ENCODE data around the gene CNNM4.
A peak's percentile ranks its signal among the peaks of the same experiment; 100 is the strongest.

Gene CNNM4

DNA sequence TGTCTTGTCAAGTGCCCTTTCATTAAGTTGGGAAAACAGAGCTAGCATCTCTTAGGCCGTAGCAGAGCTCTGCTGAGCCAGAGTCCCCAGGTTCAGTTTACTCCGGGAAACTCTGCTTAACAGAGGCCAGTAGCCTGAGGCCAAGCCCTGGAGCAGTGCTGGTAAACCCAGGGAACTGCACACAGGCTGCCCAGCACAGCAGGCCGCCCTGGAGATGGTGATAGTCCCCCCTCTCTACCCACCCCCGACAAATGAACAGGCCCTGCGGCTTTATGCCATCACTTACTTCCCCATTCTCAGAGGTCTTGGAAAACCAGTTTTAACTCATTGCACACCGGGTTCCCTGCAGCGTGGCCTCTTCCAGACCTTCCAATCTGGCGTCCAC lies 3.5 kb downstream of the CNNM4 start:
- TF ChIP-seq, protein P1, sequence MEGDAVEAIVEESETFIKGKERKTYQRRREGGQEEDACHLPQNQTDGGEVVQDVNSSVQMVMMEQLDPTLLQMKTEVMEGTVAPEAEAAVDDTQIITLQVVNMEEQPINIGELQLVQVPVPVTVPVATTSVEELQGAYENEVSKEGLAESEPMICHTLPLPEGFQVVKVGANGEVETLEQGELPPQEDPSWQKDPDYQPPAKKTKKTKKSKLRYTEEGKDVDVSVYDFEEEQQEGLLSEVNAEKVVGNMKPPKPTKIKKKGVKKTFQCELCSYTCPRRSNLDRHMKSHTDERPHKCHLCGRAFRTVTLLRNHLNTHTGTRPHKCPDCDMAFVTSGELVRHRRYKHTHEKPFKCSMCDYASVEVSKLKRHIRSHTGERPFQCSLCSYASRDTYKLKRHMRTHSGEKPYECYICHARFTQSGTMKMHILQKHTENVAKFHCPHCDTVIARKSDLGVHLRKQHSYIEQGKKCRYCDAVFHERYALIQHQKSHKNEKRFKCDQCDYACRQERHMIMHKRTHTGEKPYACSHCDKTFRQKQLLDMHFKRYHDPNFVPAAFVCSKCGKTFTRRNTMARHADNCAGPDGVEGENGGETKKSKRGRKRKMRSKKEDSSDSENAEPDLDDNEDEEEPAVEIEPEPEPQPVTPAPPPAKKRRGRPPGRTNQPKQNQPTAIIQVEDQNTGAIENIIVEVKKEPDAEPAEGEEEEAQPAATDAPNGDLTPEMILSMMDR (IDR thresholded peaks at IDR 0.05; ENCODE audit: borderline replicate concordance, insufficient read depth, low read depth, low read length) = no peak
- peak overlapping the region; percentile 44 for H3K4me3 ChIP-seq (ENCODE audit: low read depth, low read length)

DNA sequence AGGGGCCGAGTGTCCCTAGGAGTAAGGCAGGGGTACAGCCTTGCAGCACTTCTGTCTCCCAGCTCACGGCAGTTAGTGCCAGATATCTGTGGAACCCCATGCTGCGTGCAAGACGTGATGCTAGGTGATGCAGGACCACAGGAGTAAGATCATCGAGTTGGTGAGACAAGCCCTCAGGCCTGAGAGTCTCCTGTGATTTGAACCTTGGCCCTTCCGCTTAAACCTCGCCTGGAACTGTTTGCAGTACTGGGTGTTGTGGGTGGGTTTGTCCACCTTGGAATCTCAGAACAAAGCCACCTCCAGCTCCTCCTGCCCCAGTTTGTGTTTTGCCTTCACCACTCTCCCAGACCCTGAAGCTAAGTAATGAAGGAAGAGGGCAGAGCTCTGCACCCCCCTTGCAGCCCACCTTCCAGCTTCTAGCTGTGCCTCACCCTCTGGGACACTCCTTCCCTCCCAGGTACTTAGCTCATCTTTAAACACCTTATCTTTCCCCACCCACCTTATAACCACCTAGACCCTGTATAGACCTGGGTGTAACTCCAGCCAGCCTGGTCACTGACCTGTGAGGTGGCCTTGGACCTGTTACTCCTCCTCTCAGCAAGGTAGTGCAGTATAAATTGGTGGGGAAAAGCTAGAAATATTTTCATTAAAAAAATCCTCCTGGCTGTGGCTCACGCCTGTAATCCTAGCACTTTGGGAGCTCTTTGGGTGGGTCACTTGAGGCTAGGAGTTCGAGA lies 6.6 kb downstream of the CNNM4 start:
- TF ChIP-seq, protein P1 (IDR thresholded peaks at IDR 0.05; ENCODE audit: borderline replicate concordance, insufficient read depth, low read depth, low read length) = no peak
- no peak overlapping the region for H3K4me3 ChIP-seq (ENCODE audit: low read depth, low read length)

DNA sequence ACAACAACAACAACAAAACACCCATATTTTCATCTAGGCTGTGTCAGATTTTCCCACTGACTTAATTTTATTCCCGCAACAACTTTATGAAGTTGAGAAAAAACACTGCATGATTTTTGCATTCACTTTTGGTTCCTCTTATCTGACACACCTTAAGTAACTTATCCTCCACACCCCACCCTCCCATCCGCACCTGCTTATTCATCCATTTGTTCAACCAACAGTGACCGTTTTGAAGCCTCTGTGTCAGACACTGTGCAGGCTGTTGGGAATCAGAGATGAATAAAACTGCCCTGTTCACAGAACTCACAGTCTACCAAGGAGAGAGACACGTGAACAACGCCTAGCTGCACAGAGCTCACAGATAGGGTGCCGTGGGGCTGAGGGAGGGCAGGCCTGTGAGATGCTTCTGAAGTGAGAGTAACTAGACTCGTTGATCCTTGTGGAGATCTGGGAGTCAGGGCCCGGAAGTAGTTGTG lies 7.4 kb downstream of the CNNM4 start:
- TF ChIP-seq, protein P1 (IDR thresholded peaks at IDR 0.05; ENCODE audit: borderline replicate concordance, insufficient read depth, low read depth, low read length) = no peak
- no peak overlapping the region for H3K4me3 ChIP-seq (ENCODE audit: low read depth, low read length)

DNA sequence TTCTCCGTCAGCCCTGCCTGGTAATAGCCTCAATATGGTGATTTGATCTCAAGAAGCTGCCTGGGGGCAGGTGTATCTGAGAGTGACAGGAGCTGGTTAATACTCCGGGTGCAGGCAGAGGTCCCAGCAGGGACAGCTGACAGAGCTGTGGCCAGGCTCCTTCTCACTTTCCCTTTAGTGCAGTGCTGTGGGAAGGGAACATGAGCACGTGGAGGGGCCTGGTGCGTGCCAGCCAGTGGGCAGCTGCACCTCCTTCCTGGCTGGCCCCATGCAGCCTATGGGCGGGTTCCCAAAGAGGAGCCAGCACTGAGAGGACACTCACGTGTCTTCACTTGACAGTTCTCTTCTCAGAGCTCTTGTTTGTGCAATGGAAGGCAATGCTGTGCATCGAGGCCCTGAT lies 9.1 kb downstream of the CNNM4 start:
- TF ChIP-seq, protein P1 (IDR thresholded peaks at IDR 0.05; ENCODE audit: borderline replicate concordance, insufficient read depth, low read depth, low read length) = no peak
- no peak overlapping the region for H3K4me3 ChIP-seq (ENCODE audit: low read depth, low read length)

DNA sequence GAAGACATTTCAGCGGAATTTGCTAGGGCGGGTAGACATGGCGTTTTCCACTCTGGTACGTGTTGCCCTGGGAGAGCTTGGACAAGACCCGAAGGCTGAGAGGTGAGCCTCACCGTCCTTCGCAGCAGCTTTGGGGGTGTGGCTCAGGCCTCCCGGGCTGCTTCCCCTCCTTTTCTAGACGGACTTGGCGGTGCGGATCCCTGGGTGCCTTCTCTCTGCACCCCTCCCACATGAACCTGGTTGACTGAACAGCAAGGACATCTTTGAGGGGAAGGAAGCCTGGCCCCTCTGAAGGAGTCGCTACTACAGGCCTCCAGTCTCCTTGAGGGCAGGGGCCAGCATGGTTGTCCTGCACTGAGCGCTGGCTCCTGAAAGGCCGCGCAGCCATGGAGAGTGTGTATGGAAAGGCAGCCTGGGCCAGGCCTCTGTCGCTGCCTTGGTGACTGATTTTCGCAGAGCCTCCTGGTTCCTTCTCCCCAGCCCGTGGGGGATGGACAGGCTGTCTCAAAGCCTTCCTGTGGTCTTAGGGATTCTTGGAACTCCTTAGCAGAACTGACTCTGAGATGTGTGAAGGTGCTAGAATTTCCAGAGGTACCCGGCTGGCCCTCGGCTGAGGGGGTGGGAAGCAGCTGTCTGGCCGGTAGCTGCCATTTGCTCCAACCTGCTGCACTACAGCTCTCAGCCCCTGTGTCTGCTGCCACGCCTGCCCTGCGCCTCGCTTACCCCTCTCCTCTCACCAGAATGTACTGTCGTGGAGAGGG lies 9.9 kb downstream of the CNNM4 start:
- H3K4me3 ChIP-seq (ENCODE audit: low read depth, low read length) = no peak overlapping the region
- TF ChIP-seq, protein P1 (IDR thresholded peaks at IDR 0.05; ENCODE audit: borderline replicate concordance, insufficient read depth, low read depth, low read length) = no peak

DNA sequence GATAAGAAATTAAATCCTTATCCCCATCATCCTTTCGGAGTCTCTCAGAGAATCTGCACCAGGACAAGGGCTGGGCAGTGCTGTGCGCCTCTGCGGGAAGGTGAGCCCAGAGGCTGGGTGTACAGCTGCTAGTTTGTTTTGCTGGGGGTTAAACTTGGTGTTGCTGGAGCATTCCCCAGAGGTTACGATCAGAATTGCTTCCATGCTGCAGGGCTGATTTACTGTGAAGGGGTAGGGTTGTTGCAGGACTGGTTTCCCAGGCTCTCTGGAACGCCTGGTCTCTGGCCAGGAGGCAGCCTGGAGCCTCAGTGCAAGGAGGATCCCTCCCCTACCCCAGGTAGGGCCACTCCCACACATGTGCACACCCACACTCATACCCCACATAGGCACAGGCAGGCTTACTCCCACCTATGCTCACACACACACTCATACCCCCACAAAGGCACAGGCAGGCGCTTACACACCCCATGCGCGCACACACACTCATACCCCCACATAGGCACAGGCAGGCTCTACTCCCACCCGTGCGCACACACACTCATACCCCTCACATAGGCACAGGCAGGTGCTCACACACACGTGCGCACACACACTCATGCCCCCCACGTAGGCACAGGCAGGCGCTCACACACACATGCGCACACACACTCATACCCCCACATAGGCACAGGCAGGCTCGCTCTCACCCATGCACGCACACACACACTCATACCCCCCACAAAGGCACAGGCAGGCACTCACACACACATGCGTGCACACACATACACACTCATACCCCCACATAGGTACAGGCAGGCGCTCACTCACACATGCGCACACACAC lies 11.3 kb downstream of the CNNM4 start:
- H3K4me3 ChIP-seq (ENCODE audit: low read depth, low read length) = no peak overlapping the region
- TF ChIP-seq, protein P1 (IDR thresholded peaks at IDR 0.05; ENCODE audit: borderline replicate concordance, insufficient read depth, low read depth, low read length) = no peak
